Rectal smooth muscle tissue (tissue), 1 donor: Measurements from ENCODE around the gene CCDC77.
"Not testable (repeated sequence)": the region's sequence is repeated elsewhere in the genome, so short reads cannot be mapped to it uniquely, and the experiment has no call there.

Experiments used
- H3K27ac ChIP-seq: one replicate; pipeline ENCODE4 v1.7.0; 2013; ENCODE audit warnings: low read depth, low read length, inconsistent platforms
- H3K27me3 ChIP-seq: one replicate; pipeline ENCODE4 v1.7.0; 2013; ENCODE audit warnings: low read length; ENCODE audit not compliant: control insufficient read depth, insufficient read depth
- H3K36me3 ChIP-seq: one replicate; pipeline ENCODE4 v1.7.0; 2013; ENCODE audit warnings: low read length; ENCODE audit not compliant: control insufficient read depth, insufficient read depth
- H3K4me1 ChIP-seq: one replicate; pipeline ENCODE4 v1.7.0; 2013; ENCODE audit warnings: low read length; ENCODE audit not compliant: control insufficient read depth, insufficient read depth
- H3K4me3 ChIP-seq: one replicate; pipeline ENCODE4 v1.7.0; 2013; ENCODE audit warnings: low read length
- H3K9ac ChIP-seq: one replicate; pipeline ENCODE4 v1.7.0; 2013; ENCODE audit warnings: low read length

Gene CCDC77

GRCh38 chr12:402029-402389 is 565 bp downstream of the CCDC77 start:
- peaks cover 9% of the 10 kb centered on the region for H3K4me1 ChIP-seq
- peak overlapping the region; percentile 89 for H3K4me3 ChIP-seq
- H3K9ac ChIP-seq, result peak overlapping the region; percentile 56
- no peaks in the 10 kb centered on the region for H3K27me3 ChIP-seq
- peak overlapping the region; percentile 80 for H3K27ac ChIP-seq
- no peaks in the 10 kb centered on the region for H3K36me3 ChIP-seq

GRCh38 chr12:414859-415258 is 13.4 kb downstream of the CCDC77 start:
- Histone ChIP-seq H3K27ac (no peak overlapping the region), H3K27me3 (no peaks in the 10 kb centered on the region), H3K36me3 (peaks cover 5% of the 10 kb centered on the region), H3K4me1 (no peaks in the 10 kb centered on the region), H3K9ac (no peak overlapping the region), H3K4me3 (no peak overlapping the region)

GRCh38 chr12:418432-418831 is 17.0 kb downstream of the CCDC77 start:
- Histone ChIP-seq H3K36me3 (peaks cover 5% of the 10 kb centered on the region), H3K27ac (no peak overlapping the region), H3K27me3 (no peaks in the 10 kb centered on the region), H3K4me1 (no peaks in the 10 kb centered on the region), H3K9ac (no peak overlapping the region), H3K4me3 (no peak overlapping the region)

- H3K36me3 ChIP-seq, result no peaks in the 10 kb centered on the region
Measured at GRCh38 chr12:422526-422925, 21.1 kb downstream of the CCDC77 start.

GRCh38 chr12:435737-436136 is 34.3 kb downstream of the CCDC77 start:
- not testable (repeated sequence) for H3K27ac ChIP-seq, H3K4me3 ChIP-seq, H3K36me3 ChIP-seq, H3K9ac ChIP-seq, H3K4me1 ChIP-seq, H3K27me3 ChIP-seq

More at GRCh38 chr12:422526-422925, 21.1 kb downstream of the CCDC77 start:
- H3K9ac ChIP-seq, result no peak overlapping the region
- no peaks in the 10 kb centered on the region for H3K27me3 ChIP-seq
- no peaks in the 10 kb centered on the region for H3K4me1 ChIP-seq
- H3K27ac ChIP-seq, result no peak overlapping the region
- no peak overlapping the region for H3K4me3 ChIP-seq

GRCh38 chr12:442235-442884 is 40.9 kb downstream of the CCDC77 start:
- Histone ChIP-seq H3K9ac (no peak overlapping the region), H3K4me3 (no peak overlapping the region), H3K36me3 (no peaks in the 10 kb centered on the region), H3K27me3 (no peaks in the 10 kb centered on the region), H3K4me1 (no peaks in the 10 kb centered on the region), H3K27ac (no peak overlapping the region)

GRCh38 chr12:447141-447540 is 45.7 kb downstream of the CCDC77 start:
- Histone ChIP-seq H3K4me3 (no peak overlapping the region), H3K9ac (no peak overlapping the region), H3K27ac (no peak overlapping the region), H3K27me3 (peaks cover 3% of the 10 kb centered on the region), H3K4me1 (no peaks in the 10 kb centered on the region), H3K36me3 (no peaks in the 10 kb centered on the region)

GRCh38 chr12:449203-449602 is 47.8 kb downstream of the CCDC77 start:
- Histone ChIP-seq H3K9ac (no peak overlapping the region), H3K27ac (no peak overlapping the region), H3K27me3 (peaks cover 3% of the 10 kb centered on the region), H3K4me1 (no peaks in the 10 kb centered on the region), H3K4me3 (no peak overlapping the region), H3K36me3 (no peaks in the 10 kb centered on the region)

- H3K27ac ChIP-seq, result no peak overlapping the region
- no peak overlapping the region for H3K9ac ChIP-seq
- H3K36me3 ChIP-seq, result no peaks in the 10 kb centered on the region
- H3K4me1 ChIP-seq, result no peaks in the 10 kb centered on the region
- H3K4me3 ChIP-seq, result no peak overlapping the region
- H3K27me3 ChIP-seq, result peaks cover 3% of the 10 kb centered on the region
Measured at GRCh38 chr12:450438-450837, 49.0 kb downstream of the CCDC77 start.

- Histone ChIP-seq H3K4me3 (no peak overlapping the region), H3K36me3 (no peaks in the 10 kb centered on the region), H3K4me1 (no peaks in the 10 kb centered on the region), H3K27ac (no peak overlapping the region), H3K27me3 (peaks cover 3% of the 10 kb centered on the region), H3K9ac (no peak overlapping the region)
Measured at GRCh38 chr12:452667-453210, 51.3 kb downstream of the CCDC77 start.

GRCh38 chr12:454833-455232 is 53.4 kb downstream of the CCDC77 start:
- H3K36me3 ChIP-seq, result no peaks in the 10 kb centered on the region
- H3K9ac ChIP-seq, result no peak overlapping the region
- H3K4me3 ChIP-seq, result no peak overlapping the region
- H3K27ac ChIP-seq, result no peak overlapping the region
- H3K27me3 ChIP-seq, result peaks cover 5% of the 10 kb centered on the region
- peaks cover 5% of the 10 kb centered on the region for H3K4me1 ChIP-seq

GRCh38 chr12:455821-456220 is 54.4 kb downstream of the CCDC77 start:
- Histone ChIP-seq H3K4me3 (no peak overlapping the region), H3K27me3 (peaks cover 5% of the 10 kb centered on the region), H3K9ac (no peak overlapping the region), H3K27ac (no peak overlapping the region), H3K36me3 (no peaks in the 10 kb centered on the region), H3K4me1 (peaks cover 5% of the 10 kb centered on the region)

GRCh38 chr12:457676-458075 is 56.2 kb downstream of the CCDC77 start:
- H3K27ac ChIP-seq, result no peak overlapping the region
- H3K27me3 ChIP-seq, result peaks cover 5% of the 10 kb centered on the region
- H3K4me3 ChIP-seq, result no peak overlapping the region

More at GRCh38 chr12:457676-458075, 56.2 kb downstream of the CCDC77 start:
- Histone ChIP-seq H3K9ac (no peak overlapping the region), H3K4me1 (peaks cover 5% of the 10 kb centered on the region), H3K36me3 (no peaks in the 10 kb centered on the region)
